NCI-H2171 (cell line): ENCODE measurements around the gene SLC35D2.
"Not testable (repeated sequence)": the region's sequence is repeated elsewhere in the genome, so short reads cannot be mapped to it uniquely, and the experiment has no call there.

ENCODE experiments used
- DNase-seq: peaks from one replicate; lab custom pipeline; 2025; lab: John Stamatoyannopoulos, UW

Gene SLC35D2

DNA sequence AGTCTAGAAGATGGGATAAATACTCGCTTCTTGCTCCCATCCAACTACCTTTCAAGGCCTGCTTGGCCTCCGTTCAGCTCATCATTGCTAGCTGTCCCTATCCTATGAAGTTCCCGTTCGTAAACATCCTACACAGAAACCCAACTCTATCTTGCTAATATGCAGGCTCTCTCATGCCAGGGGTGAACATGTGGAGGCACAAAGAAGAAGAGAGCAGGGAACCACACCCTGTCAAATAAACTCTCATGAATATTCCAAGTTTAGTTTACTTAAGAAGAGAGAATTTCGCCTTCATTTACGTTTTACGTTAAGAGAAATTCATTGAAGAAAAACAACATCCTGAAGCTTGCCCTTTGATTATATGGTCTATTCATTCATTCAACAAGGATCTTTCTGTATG lies 73.7 kb downstream of the SLC35D2 start:
- DNase-seq, result no peak

DNA sequence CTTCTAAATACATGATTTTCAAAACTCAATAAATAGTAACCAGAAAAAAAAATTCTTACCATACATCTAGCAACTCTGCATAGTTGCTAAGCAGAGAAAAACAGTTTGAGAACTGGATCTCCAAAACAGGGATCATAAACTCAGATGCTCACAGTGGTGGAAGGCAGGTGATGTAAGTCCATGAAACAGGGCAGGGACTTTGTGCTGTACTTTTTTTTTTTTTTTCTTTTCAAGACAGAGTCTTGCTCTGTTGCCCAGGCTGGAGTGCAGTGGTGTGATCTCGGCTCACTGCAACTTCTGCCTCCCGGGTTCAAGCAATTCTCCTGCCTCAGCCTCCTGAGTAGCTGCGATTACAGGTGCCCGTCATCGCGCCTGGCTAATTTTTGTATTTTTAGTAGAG lies 76.6 kb downstream of the SLC35D2 start:
- DNase-seq, result not testable (repeated sequence)

DNA sequence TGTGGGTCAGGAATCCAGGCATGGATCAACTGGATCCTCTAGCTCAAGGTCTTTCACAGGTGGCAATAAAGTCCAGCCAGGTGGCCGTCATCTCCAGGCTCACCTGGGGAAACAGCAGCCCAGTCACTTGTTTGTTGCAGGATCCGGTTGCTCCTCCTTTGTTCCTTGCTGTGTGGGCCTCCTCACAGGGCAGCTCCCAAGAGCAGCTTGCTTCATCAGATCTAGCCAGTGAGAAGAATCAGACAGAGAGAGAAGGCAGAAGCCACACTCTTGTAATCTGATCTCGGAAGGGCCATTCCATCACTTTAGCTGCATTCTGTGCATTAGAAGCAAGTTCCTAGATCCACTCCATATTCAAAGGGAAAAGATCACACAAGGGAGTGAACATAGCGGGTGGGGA lies 78.3 kb downstream of the SLC35D2 start:
- DNase-seq, result no peak

DNA sequence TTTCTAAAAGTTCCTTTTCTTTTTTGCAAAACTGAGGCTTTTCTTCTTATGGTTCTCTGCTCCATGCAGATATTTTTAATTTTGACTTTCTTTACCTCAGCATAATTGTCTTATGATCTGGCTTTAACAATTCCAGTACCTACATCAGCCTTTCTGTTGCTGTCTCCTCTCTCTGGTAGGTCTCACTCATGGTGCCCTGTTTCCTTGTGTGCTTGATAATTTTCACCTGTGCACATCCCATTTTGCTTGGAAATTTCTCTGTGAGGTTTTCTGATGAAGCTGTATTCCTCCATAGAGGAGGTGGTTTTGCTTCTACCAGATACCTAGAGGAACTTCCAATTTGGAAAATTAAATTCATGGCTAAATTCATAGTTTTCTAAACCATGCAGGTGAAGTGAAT lies 79.3 kb downstream of the SLC35D2 start:
- no peak for DNase-seq

DNA sequence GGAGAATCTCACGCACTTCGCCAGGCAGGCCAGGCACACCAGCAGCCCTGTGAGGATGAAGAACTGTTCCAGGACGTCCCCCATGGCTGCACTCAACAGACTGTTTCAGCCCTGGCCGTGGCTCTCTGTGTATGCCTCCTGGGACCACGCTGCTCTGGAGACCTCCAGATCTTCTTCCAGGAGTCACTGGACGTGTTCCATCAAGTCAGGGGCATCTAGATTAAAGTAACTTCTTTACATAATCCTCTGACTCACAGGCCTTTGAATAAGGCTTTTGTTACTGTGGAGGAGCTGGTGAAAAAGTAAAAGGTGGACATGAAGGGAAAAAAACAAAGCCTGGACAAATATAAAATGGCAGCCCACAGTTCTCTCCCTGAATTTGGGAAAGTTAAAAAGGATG lies 81.5 kb downstream of the SLC35D2 start, which contains the start of gene HSD17B3:
HSD17B3 (minus strand) TSS at position 156 of the 400 bp plus-strand sequence; CDS start at position 84, 72 bp downstream.
- no peak for DNase-seq

DNA sequence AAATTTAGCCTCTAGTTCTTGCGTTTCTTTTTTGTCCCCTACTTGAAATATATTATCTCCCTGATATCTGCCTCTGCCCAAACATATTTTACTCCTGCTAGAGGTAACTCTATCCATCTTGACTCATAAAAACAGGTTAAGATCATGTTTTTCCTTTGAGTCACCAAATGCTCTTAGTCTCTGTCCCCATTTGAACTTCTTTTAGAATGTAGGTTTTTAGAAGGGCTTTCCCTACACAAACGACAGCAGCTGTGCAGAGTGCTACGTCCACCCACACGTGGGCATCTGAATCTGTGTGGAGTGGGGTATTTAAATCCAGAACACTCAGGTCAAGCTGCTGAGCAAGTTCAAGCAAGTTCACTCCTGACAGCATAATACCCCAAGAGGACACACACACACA lies 83.7 kb downstream of the SLC35D2 start:
- no peak for DNase-seq

DNA sequence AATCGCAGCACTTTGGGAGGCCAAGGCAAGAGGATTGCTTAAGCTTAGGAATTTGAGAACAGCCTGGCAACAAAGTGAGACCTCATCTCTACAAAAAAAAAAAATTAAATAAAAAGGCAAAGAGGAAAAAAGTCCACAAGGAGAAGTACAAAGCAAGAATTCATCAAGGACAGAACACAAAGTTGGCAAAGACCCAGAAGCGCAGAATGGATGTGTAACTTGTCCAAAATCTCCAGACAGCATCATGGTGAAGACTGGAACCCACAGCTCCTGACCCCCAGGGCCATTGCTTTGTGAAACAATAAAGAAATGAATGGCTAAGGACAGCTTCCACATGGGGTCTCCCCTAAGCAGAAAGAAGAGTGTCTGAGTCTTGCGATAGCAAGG lies 89.4 kb downstream of the SLC35D2 start:
- no peak for DNase-seq

DNA sequence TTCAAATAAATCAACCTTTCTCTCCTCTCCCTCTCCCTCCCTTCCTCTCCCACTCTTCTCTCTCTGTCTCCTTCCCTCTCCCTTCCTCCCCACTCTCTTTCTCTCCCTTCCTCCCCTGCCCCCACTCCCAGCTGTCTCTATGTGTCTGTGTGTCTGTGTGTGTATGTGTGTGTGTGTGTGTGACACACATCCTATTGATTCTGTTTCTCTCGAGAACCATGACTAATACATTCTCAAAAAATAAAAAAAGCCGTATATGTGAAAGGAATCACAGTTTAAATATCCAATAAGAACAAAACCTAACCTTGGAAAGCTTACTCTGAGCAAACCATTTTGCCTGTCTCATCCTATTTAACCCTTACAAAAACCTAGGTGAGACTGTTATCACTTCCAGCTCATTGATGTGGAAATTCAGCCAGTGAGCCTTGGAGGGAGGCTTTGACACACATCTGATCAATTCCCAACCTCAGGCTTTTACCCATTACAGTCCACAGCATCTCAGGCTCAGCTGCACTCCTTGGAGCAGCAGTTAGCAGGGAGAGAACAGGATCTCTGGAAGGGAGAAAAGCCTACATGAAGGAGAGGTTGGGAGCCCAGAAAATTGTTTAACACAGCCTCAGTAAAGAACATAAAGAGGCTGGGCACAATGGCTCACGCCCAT lies 89.9 kb downstream of the SLC35D2 start:
- no peak for DNase-seq

DNA sequence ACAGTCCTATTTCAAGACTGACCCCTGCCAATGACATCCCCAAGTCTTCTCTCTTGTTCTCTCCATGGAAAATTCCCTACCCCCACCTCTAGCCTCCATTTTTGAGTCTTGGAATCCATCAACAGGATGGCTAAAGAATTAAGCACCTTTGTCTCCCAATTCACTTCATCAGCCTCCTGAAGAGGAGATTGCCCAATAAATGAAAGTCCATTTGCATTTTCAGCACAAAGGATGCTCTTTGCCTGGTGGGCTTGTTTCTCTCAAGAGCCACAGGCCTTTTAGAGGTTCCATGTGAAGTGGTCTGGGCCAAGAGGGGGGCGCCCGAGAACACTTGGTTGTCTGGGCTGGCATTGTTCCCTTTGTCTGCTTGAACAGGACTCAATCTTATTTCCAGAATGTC lies 94.1 kb downstream of the SLC35D2 start:
- DNase-seq, result no peak

DNA sequence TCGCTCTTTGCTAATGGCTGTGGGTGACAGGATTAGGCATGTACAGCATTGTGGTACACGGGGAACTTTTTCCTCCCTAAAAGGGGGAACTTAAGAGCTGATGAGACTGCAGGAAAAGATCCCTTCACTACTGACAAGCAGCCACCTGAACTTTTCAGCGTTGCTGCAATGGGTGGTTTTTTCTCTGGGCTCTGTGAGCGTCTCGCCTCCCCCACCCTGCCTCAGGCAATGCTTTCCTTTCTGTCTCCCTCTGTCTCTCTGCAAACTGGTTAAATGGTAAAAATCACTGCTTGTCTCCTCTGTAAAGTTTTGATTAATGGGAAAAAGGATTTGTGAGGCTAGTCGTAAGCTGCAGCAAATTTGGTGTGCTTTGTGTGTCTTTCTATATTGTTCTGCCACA lies 101.9 kb downstream of the SLC35D2 start:
- no peak for DNase-seq

DNA sequence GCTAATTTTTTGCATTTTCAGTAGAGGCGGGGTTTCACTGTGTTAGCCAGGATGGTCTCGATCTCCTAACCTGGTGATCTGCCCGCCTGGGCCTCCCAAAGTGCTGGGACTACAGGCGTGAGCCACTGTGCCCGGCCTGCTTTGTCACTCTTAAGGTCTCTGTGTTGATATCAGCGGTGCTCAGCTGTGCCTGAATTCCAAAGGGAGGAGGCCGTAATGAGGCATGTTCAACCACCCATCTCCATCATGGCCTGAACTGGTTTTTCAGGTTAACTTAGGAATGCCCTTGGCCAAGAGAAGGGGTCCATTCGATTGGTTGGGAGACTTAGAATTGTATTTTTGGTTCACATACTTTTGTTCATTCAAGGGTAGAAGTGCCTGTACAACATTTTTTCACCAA lies 103.6 kb downstream of the SLC35D2 start:
- DNase-seq, result no peak

DNA sequence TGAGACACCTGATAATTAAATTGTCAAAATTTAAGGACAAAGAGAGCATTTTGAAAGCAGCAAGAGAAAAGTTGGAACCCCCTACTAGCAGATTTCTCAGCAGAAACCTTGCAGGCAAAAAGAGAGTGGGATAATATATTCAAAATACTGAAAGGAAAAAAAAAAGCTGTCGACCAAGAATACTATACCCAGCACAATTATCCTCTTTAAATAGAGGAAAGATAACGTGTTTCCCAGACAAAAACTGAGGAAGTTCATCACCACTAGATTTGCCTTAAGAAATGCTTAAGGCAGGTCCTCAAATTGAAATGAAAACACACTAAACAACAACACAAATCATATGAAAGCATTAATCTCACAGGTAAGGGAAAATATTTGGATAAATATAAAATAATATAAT lies 108.6 kb downstream of the SLC35D2 start:
- no peak for DNase-seq
